BLaER1 (cell line): ENCODE results near the gene NTNG1.
"Not testable (repeated sequence)": the region's sequence is repeated elsewhere in the genome, so short reads cannot be mapped to it uniquely, and the experiment has no call there.

ENCODE experiments used
- H3K27ac ChIP-seq: shearing (Covaris generic); formaldehyde crosslinking; 2 replicates; pipeline ENCODE4 v1.8.1; 2022
- H3K27me3 ChIP-seq: shearing (Covaris generic); formaldehyde crosslinking; 2 replicates; pipeline ENCODE4 v1.8.1; 2022
- H3K36me3 ChIP-seq: shearing (Covaris generic); formaldehyde crosslinking; 2 replicates; pipeline ENCODE4 v1.8.1; 2022
- H3K4me1 ChIP-seq: shearing (Covaris generic); formaldehyde crosslinking; 2 replicates; pipeline ENCODE4 v1.8.1; 2022
- H3K4me2 ChIP-seq: shearing (Covaris generic); formaldehyde crosslinking; 2 replicates; pipeline ENCODE4 v1.8.1; 2022
- H3K4me3 ChIP-seq: shearing (Covaris generic); formaldehyde crosslinking; 2 replicates; pipeline ENCODE4 v1.8.1; 2022
- H3K9ac ChIP-seq: shearing (Covaris generic); formaldehyde crosslinking; 2 replicates; pipeline ENCODE4 v1.8.1; 2022
- H3K9me3 ChIP-seq: shearing (Covaris generic); formaldehyde crosslinking; 2 replicates; pipeline ENCODE4 v1.8.1; 2022
- H4K20me1 ChIP-seq: shearing (Covaris generic); formaldehyde crosslinking; 2 replicates; pipeline ENCODE4 v1.8.1; 2022
- Cebpa-rat ChIP-seq: shearing (Covaris generic); IDR thresholded peaks from 2 replicates; pipeline ENCODE4 v1.8.1; 2022

NTNG1 gene

GRCh38 chr1:107230121-107230520, 89.3 kb downstream of the NTNG1 start:
- H3K36me3 ChIP-seq: no peaks in the 10 kb centered on the region
- H3K4me3 ChIP-seq: peak overlapping the region; percentile 16; the same call in 1 of the 2 replicates
- H3K4me2 ChIP-seq: peak overlapping the region; percentile 80
- H4K20me1 ChIP-seq: no peaks in the 10 kb centered on the region
- H3K9ac ChIP-seq: no peak overlapping the region
- no peaks in the 10 kb centered on the region for H3K27me3 ChIP-seq
- H3K27ac ChIP-seq: peak overlapping the region; percentile 64
- peaks cover 17% of the 10 kb centered on the region for H3K9me3 ChIP-seq
- peaks cover 47% of the 10 kb centered on the region for H3K4me1 ChIP-seq
- TF ChIP-seq Cebpa-rat: no peak

GRCh38 chr1:107231291-107231690, 90.5 kb downstream of the NTNG1 start:
- no peaks in the 10 kb centered on the region for H3K27me3 ChIP-seq
- no peak overlapping the region for H3K9ac ChIP-seq
- no peaks in the 10 kb centered on the region for H4K20me1 ChIP-seq
- H3K4me3 ChIP-seq: no peak overlapping the region
- no peak for TF ChIP-seq Cebpa-rat
- peaks cover 18% of the 10 kb centered on the region for H3K9me3 ChIP-seq
- peaks cover 44% of the 10 kb centered on the region for H3K4me1 ChIP-seq
- H3K36me3 ChIP-seq: no peaks in the 10 kb centered on the region
- peak overlapping the region; percentile 64; the same call in 1 of the 2 replicates for H3K27ac ChIP-seq
- peak overlapping the region; percentile 80 for H3K4me2 ChIP-seq

- H3K4me1 ChIP-seq: peaks cover 36% of the 10 kb centered on the region
- H3K4me3 ChIP-seq: no peak overlapping the region
- no peak for TF ChIP-seq Cebpa-rat
Observed at GRCh38 chr1:107232426-107232825, 91.6 kb downstream of the NTNG1 start.

GRCh38 chr1:107236760-107237159, 95.9 kb downstream of the NTNG1 start:
- H3K9me3 ChIP-seq: peaks cover 35% of the 10 kb centered on the region
- not testable (repeated sequence) for H3K4me3 ChIP-seq, H3K9ac ChIP-seq, H3K27me3 ChIP-seq, H3K4me1 ChIP-seq, H3K27ac ChIP-seq, H4K20me1 ChIP-seq, H3K36me3 ChIP-seq, H3K4me2 ChIP-seq

More at GRCh38 chr1:107232426-107232825, 91.6 kb downstream of the NTNG1 start:
- H3K27ac ChIP-seq: no peak overlapping the region
- H3K9me3 ChIP-seq: peaks cover 18% of the 10 kb centered on the region
- no peak overlapping the region for H3K4me2 ChIP-seq
- H3K27me3 ChIP-seq: no peaks in the 10 kb centered on the region
- no peak overlapping the region for H3K9ac ChIP-seq
- no peaks in the 10 kb centered on the region for H3K36me3 ChIP-seq
- no peaks in the 10 kb centered on the region for H4K20me1 ChIP-seq

GRCh38 chr1:107243461-107243860, 102.6 kb downstream of the NTNG1 start:
- Histone ChIP-seq H3K9me3 (peaks cover 8% of the 10 kb centered on the region), H3K9ac (no peak overlapping the region), H3K4me3 (no peak overlapping the region), H3K4me1 (peaks cover 10% of the 10 kb centered on the region), H4K20me1 (no peaks in the 10 kb centered on the region), H3K27ac (no peak overlapping the region), H3K36me3 (no peaks in the 10 kb centered on the region), H3K4me2 (no peak overlapping the region), H3K27me3 (no peaks in the 10 kb centered on the region)
- TF ChIP-seq Cebpa-rat: no peak

- Histone ChIP-seq H3K27me3 (no peaks in the 10 kb centered on the region), H3K9me3 (no peaks in the 10 kb centered on the region), H3K27ac (no peak overlapping the region), H3K4me3 (no peak overlapping the region), H3K4me2 (no peak overlapping the region), H3K4me1 (peaks cover 17% of the 10 kb centered on the region), H4K20me1 (no peaks in the 10 kb centered on the region), H3K36me3 (no peaks in the 10 kb centered on the region), H3K9ac (no peak overlapping the region)
- TF ChIP-seq Cebpa-rat: no peak
Observed at GRCh38 chr1:107244709-107245500, 104.1 kb downstream of the NTNG1 start.

GRCh38 chr1:107246775-107247345, 106.0 kb downstream of the NTNG1 start:
- peaks cover 37% of the 10 kb centered on the region for H3K4me1 ChIP-seq
- no peak for TF ChIP-seq Cebpa-rat
- no peak overlapping the region for H3K27ac ChIP-seq
- no peak overlapping the region for H3K9ac ChIP-seq
- H4K20me1 ChIP-seq: no peaks in the 10 kb centered on the region
- H3K9me3 ChIP-seq: no peaks in the 10 kb centered on the region
- no peak overlapping the region for H3K4me3 ChIP-seq
- peak overlapping the region; percentile 60 for H3K4me2 ChIP-seq
- no peaks in the 10 kb centered on the region for H3K27me3 ChIP-seq
- H3K36me3 ChIP-seq: no peaks in the 10 kb centered on the region

- no peak overlapping the region for H3K27ac ChIP-seq
- H3K27me3 ChIP-seq: no peaks in the 10 kb centered on the region
- H3K4me2 ChIP-seq: no peak overlapping the region
Observed at GRCh38 chr1:107247679-107248078, 106.8 kb downstream of the NTNG1 start.

GRCh38 chr1:107250169-107250568, 109.3 kb downstream of the NTNG1 start:
- Histone ChIP-seq H3K9ac (no peak overlapping the region), H3K27ac (0 out of 2 replicates have a peak overlapping the region, but pooled peaks have one; percentile 15), H3K9me3 (no peaks in the 10 kb centered on the region), H3K4me3 (no peak overlapping the region), H3K36me3 (no peaks in the 10 kb centered on the region), H4K20me1 (no peaks in the 10 kb centered on the region), H3K4me2 (peak overlapping the region; percentile 47), H3K4me1 (peaks cover 65% of the 10 kb centered on the region), H3K27me3 (no peaks in the 10 kb centered on the region)
- TF ChIP-seq Cebpa-rat: no peak

More at GRCh38 chr1:107247679-107248078, 106.8 kb downstream of the NTNG1 start:
- Histone ChIP-seq H3K36me3 (no peaks in the 10 kb centered on the region), H3K9ac (no peak overlapping the region), H3K4me1 (peaks cover 45% of the 10 kb centered on the region), H4K20me1 (no peaks in the 10 kb centered on the region), H3K9me3 (no peaks in the 10 kb centered on the region), H3K4me3 (no peak overlapping the region)
- TF ChIP-seq Cebpa-rat: no peak

- peaks cover 65% of the 10 kb centered on the region for H3K4me1 ChIP-seq
- H3K27me3 ChIP-seq: no peaks in the 10 kb centered on the region
- no peaks in the 10 kb centered on the region for H4K20me1 ChIP-seq
- TF ChIP-seq Cebpa-rat: no peak
- H3K4me3 ChIP-seq: no peak overlapping the region
- no peak overlapping the region for H3K4me2 ChIP-seq
- H3K9ac ChIP-seq: no peak overlapping the region
- H3K36me3 ChIP-seq: no peaks in the 10 kb centered on the region
- H3K27ac ChIP-seq: no peak overlapping the region
- H3K9me3 ChIP-seq: no peaks in the 10 kb centered on the region
Observed at GRCh38 chr1:107251083-107251482, 110.2 kb downstream of the NTNG1 start.
